IMR-90 (cell line): Measurements from ENCODE around the gene PRPF40A. TPM values are rescaled to one million over a fixed set of nuclear protein-coding genes. Genes with fewer than 3 reads are reported as not detected.

Experiments
- ATAC-seq: fragments of 200-7000 bp; cut with Tn5 transposase; 2 replicates; pipeline ENCODE4 v1.9.1; 2020; ENCODE audit warnings: low read depth, mild to moderate bottlenecking, moderate library complexity
- BruUV-seq: library from RNA; stranded (reverse); fragments of 400-500 nt; replicated peaks from 2 replicates; lab custom pipeline; 2021; lab: Mats Ljungman, UMichigan
- CTCF ChIA-PET: fragments of 300-600 bp; formaldehyde crosslinking; extraction: SDS; loops from one replicate; lab custom pipeline; 2021; ENCODE audit warnings: antibody characterized with exemption; lab: Yijun Ruan, JAX
- POLR2A ChIA-PET: fragments of 300-600 bp; sonication (Branson Sonifier 250); formaldehyde crosslinking; loops from one replicate; lab custom pipeline; 2022; ENCODE audit warnings: antibody characterized with exemption; ENCODE audit not compliant: unreplicated experiment; lab: Charles Lee
- DNase-seq: peaks from one replicate; pipeline ENCODE4 v3.0.0; 2013
- H2AFZ ChIP-seq: replicated peaks from 2 replicates; pipeline ENCODE3; 2013; ENCODE audit warnings: low read length, mild to moderate bottlenecking; ENCODE audit not compliant: poor library complexity
- H2AK5ac ChIP-seq: 2 replicates; pipeline ENCODE4 v1.6.1; 2013; ENCODE audit warnings: low read depth, low read length, inconsistent platforms
- H2AK9ac ChIP-seq: replicated peaks from 2 replicates; pipeline ENCODE3; 2013; ENCODE audit warnings: mild to moderate bottlenecking, low read depth, low read length, moderate library complexity; ENCODE audit not compliant: poor library complexity
- H2BK120ac ChIP-seq: 2 replicates; pipeline ENCODE4 v1.6.1; 2013; ENCODE audit warnings: low read depth, low read length, inconsistent platforms
- H2BK15ac ChIP-seq: 3 replicates; pipeline ENCODE4 v1.6.1; 2013; ENCODE audit warnings: low read depth, low read length, inconsistent platforms
- H2BK20ac ChIP-seq: 2 replicates; pipeline ENCODE4 v1.6.1; 2013; ENCODE audit warnings: low read depth, mild to moderate bottlenecking, inconsistent platforms, low read length, moderate library complexity
- H2BK5ac ChIP-seq: 2 replicates; pipeline ENCODE4 v1.6.1; 2013; ENCODE audit warnings: mild to moderate bottlenecking, low read depth, low read length, inconsistent platforms; ENCODE audit not compliant: poor library complexity, severe bottlenecking
- H3K14ac ChIP-seq: replicated peaks from 2 replicates; pipeline ENCODE4 v1.6.1; 2013; ENCODE audit warnings: low read depth, low read length, inconsistent platforms
- H3K18ac ChIP-seq: 2 replicates; pipeline ENCODE4 v1.6.1; 2013; ENCODE audit warnings: low read depth, low read length, control low read depth
- H3K23ac ChIP-seq: 2 replicates; pipeline ENCODE4 v1.6.1; 2013; ENCODE audit warnings: low read depth, low read length, inconsistent platforms
- H3K27ac ChIP-seq: 2 replicates; pipeline ENCODE4 v1.5.1; 2013; ENCODE audit warnings: mild to moderate bottlenecking, control low read depth, low read length; ENCODE audit not compliant: insufficient read depth
- H3K27me3 ChIP-seq: 2 replicates; pipeline ENCODE4 v1.6.1; 2013; ENCODE audit warnings: low read length; ENCODE audit not compliant: control insufficient read depth, insufficient read depth
- H3K36me3 ChIP-seq: 2 replicates; pipeline ENCODE4 v1.6.1; 2013; ENCODE audit warnings: low read length, mixed read lengths; ENCODE audit not compliant: control insufficient read depth, insufficient read depth
- H3K4ac ChIP-seq: 2 replicates; pipeline ENCODE4 v1.6.1; 2013; ENCODE audit warnings: low read depth, low read length, inconsistent platforms
- H3K4me1 ChIP-seq: 2 replicates; pipeline ENCODE4 v1.6.1; 2013; ENCODE audit warnings: low read length, mixed read lengths; ENCODE audit not compliant: control insufficient read depth, insufficient read depth
- H3K4me2 ChIP-seq: 2 replicates; pipeline ENCODE4 v1.6.1; 2013; ENCODE audit warnings: low read depth, mild to moderate bottlenecking, control low read depth, low read length, moderate library complexity
- H3K4me3 ChIP-seq: 2 replicates; pipeline ENCODE4 v1.5.1; 2013; ENCODE audit warnings: low read depth, mild to moderate bottlenecking, control low read depth, low read length, moderate library complexity; ENCODE audit not compliant: insufficient read depth
- H3K56ac ChIP-seq: 2 replicates; pipeline ENCODE4 v1.6.1; 2013; ENCODE audit warnings: low read length, inconsistent platforms; ENCODE audit not compliant: insufficient read depth; ENCODE audit errors: extremely low read depth
- H3K79me1 ChIP-seq, 2 experiments: 2 replicates each; pipeline ENCODE4 v1.6.1; 2013; ENCODE audit warnings: low read length in 2 of 2, inconsistent platforms in 1 of 2, low read depth in 1 of 2
- H3K9ac ChIP-seq: 2 replicates; pipeline ENCODE4 v1.6.1; 2013; ENCODE audit warnings: low read depth, low read length, control low read depth
- H3K9me1 ChIP-seq: 2 replicates; pipeline ENCODE4 v1.6.1; 2013; ENCODE audit warnings: low read length, inconsistent platforms; ENCODE audit not compliant: insufficient read depth
- H3K9me3 ChIP-seq: 2 replicates; pipeline ENCODE4 v1.6.1; 2013; ENCODE audit warnings: low read length; ENCODE audit not compliant: control insufficient read depth, insufficient read depth
- H4K20me1 ChIP-seq: 2 replicates; pipeline ENCODE4 v1.6.1; 2013; ENCODE audit warnings: low read length, inconsistent platforms; ENCODE audit not compliant: insufficient read depth
- H4K5ac ChIP-seq: 2 replicates; pipeline ENCODE4 v1.6.1; 2013; ENCODE audit warnings: mild to moderate bottlenecking, low read depth, low read length, control low read depth
- H4K8ac ChIP-seq, 2 experiments: 2 replicates each; pipeline ENCODE4 v1.6.1; 2013; ENCODE audit warnings: low read depth in 2 of 2, low read length in 2 of 2, control low read depth in 1 of 2, inconsistent platforms in 1 of 2
- H4K91ac ChIP-seq: 2 replicates; pipeline ENCODE4 v1.6.1; 2013; ENCODE audit warnings: low read depth, low read length, inconsistent platforms; ENCODE audit not compliant: insufficient read depth
- BHLHE40 ChIP-seq: fragments of 150-350 bp; IDR thresholded peaks from 2 replicates; pipeline ENCODE4 v1.6.1; 2016; ENCODE audit warnings: mild to moderate bottlenecking, low read depth, low read length
- CEBPB ChIP-seq: IDR thresholded peaks from 2 replicates; pipeline ENCODE4 v1.6.1; 2012; ENCODE audit warnings: low read depth, low read length, improper control_type of control experiment
- FOS ChIP-seq: fragments of 150-350 bp; IDR thresholded peaks from 2 replicates; pipeline ENCODE4 v1.6.1; 2016; ENCODE audit warnings: low read depth, low read length
- MAFK ChIP-seq: IDR thresholded peaks from 2 replicates; pipeline ENCODE4 v1.6.1; 2012; ENCODE audit warnings: low read depth, low read length, improper control_type of control experiment
- MAZ ChIP-seq: IDR thresholded peaks from 2 replicates; pipeline ENCODE4 v1.6.1; 2012; ENCODE audit warnings: low read depth, mild to moderate bottlenecking, low read length, improper control_type of control experiment, moderate library complexity, borderline replicate concordance
- POLR2A ChIP-seq: IDR thresholded peaks from 2 replicates; pipeline ENCODE4 v1.6.1; 2012; ENCODE audit warnings: mild to moderate bottlenecking, low read depth, low read length
- RAD21 ChIP-seq: IDR thresholded peaks from 2 replicates; pipeline ENCODE4 v1.6.1; 2012; ENCODE audit warnings: low read length, improper control_type of control experiment
- RCOR1 ChIP-seq: IDR thresholded peaks from 2 replicates; pipeline ENCODE4 v1.6.1; 2012; ENCODE audit warnings: mild to moderate bottlenecking, low read length, improper control_type of control experiment; ENCODE audit not compliant: insufficient replicate concordance
- RFX5 ChIP-seq: IDR thresholded peaks from 2 replicates; pipeline ENCODE4 v1.8.0; 2012; ENCODE audit warnings: low read depth, mild to moderate bottlenecking, low read length, moderate library complexity
- SMC3 ChIP-seq: fragments of 150-350 bp; IDR thresholded peaks from 2 replicates; pipeline ENCODE4 v1.6.1; 2016; ENCODE audit warnings: low read depth, mild to moderate bottlenecking, antibody characterized with exemption, low read length, moderate library complexity
- WGBS, 2 experiments: methylation state at CpG; one replicate each; pipeline versions ENCODE4 v1.1.5 to v1.1.7; 2013; ENCODE audit warnings: missing lambda C conversion rate in 2 of 2; ENCODE audit not compliant: insufficient read length in 1 of 2; ENCODE audit errors: extremely low coverage in 2 of 2; 5-methylcytosine and 5-hydroxymethylcytosine counted together
- dilution Hi-C: fragments of 300-500 bp; cut with HindIII; formaldehyde crosslinking; loops from one replicate; pipeline ENCODE4 v1.14.3; 2018; ENCODE audit warnings: low sequenced_read_pairs; ENCODE audit not compliant: unreplicated experiment
- in situ Hi-C: fragments of 300-500 bp; cut with MboI; formaldehyde crosslinking; loops from 3 replicates; pipeline ENCODE4 v1.14.3; 2019; ENCODE audit warnings: low sequenced_read_pairs, inconsistent platforms, mixed read lengths
- intact Hi-C: fragments of 100-400 bp; cut with micrococcal nuclease; formaldehyde crosslinking; loops from 2 replicates; pipeline ENCODE4 v1.10.0; 2022
- polyA plus RNA-seq, 3 experiments: library from polyadenylated mRNA; depleted of rRNA; stranded (reverse); fragments of >200 nt; gene quantifications; 2 replicates each; pipeline ENCODE4 v1.2.3, GENCODE V29; 2012; ENCODE audit warnings: low replicate concordance in 1 of 3
- total RNA-seq: library from RNA; depleted of rRNA; stranded (reverse); fragments of >200 nt; gene quantifications from 2 replicates; pipeline ENCODE4 v1.2.3, GENCODE V29; 2012
- TF ChIP-seq, protein P1 (sequence below): conservative IDR thresholded peaks from 2 replicates; pipeline ENCODE4 v1.5.1; 2012; ENCODE audit warnings: mild to moderate bottlenecking, low read depth, low read length, improper control_type of control experiment
- TF ChIP-seq, protein P2 (sequence below): fragments of 150-350 bp; IDR thresholded peaks from 2 replicates; pipeline ENCODE4 v1.6.1; 2016; ENCODE audit warnings: low read depth, mild to moderate bottlenecking, low read length, moderate library complexity, borderline replicate concordance
- TF ChIP-seq, protein P3 (sequence below): fragments of 150-350 bp; IDR thresholded peaks from 2 replicates; pipeline ENCODE4 v1.6.1; 2017; ENCODE audit warnings: mild to moderate bottlenecking, antibody characterized with exemption, low read length, low read depth

The PRPF40A gene
- total and polyA plus RNA-seq, 2 of the 4 experiments (the other 2 are of a cell fraction) = 49.1 to 150 TPM

DNA sequence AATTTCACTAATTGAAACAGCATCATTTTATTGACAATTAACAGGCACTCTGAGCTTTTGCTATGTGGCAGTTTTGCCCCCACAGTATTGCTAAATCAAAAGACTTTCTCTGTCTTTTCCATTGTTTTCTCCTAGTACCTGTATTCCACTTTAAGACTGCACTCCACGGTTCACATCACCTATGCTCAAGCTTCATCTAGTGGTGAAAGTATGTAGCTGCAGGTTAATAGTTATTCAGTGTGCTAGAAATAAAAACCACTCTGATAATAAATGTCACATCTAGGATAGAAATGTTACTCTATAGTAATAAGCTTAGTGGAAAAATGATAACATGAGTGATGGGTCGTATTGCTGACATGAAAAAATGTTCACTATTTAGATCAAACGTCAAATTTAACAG lies 25.7 kb upstream of the PRPF40A start:
- Histone ChIP-seq H3K14ac (no peak overlapping the region), H3K4me1 (no peaks in the 10 kb centered on the region), H3K36me3 (peaks cover 5% of the 10 kb centered on the region; the same call in 1 of the 2 replicates), H2BK5ac (no peak overlapping the region), H4K5ac (no peak overlapping the region), H4K91ac (no peak overlapping the region), H3K79me1 (peaks cover 2 to 6% of the 10 kb centered on the region in 2 experiments; a peak in 2 of 4 replicates), H3K56ac (no peak overlapping the region), H2BK15ac (no peak overlapping the region), H3K4me3 (no peak overlapping the region), H2BK20ac (no peak overlapping the region), H4K20me1 (no peaks in the 10 kb centered on the region), H2AK9ac (no peak overlapping the region), H3K23ac (no peak overlapping the region), H3K18ac (no peak overlapping the region), H2BK120ac (no peak overlapping the region), H3K27ac (no peak overlapping the region), H3K27me3 (no peaks in the 10 kb centered on the region), H3K9me1 (no peaks in the 10 kb centered on the region), H2AFZ (no peak overlapping the region), H3K4me2 (no peak overlapping the region), H3K9me3 (no peaks in the 10 kb centered on the region), H3K4ac (no peak overlapping the region), H4K8ac (no peak overlapping the region), H3K9ac (no peak overlapping the region), H2AK5ac (no peak overlapping the region)
- ChIA-PET POLR2A (interaction anchor here (0.6 kb wide), 1 partner anchor 11 kb away, joined by 5 read pairs; no protein-coding TSS in a partner anchor), CTCF (interaction anchor here (1.5 to 2.0 kb wide), 4 partner anchors 9 to 16 kb away, joined by 3 to 6 read pairs (median 6); no protein-coding TSS in a partner anchor)
- no peak for ATAC-seq
- dilution Hi-C loops (no loop called here), in situ Hi-C loops (loop anchor here (25.0 kb wide), 1 partner anchor 769 kb away; no protein-coding TSS in a partner anchor), intact Hi-C loops (loop anchor here (5.0 kb wide), 1 partner anchor 544 kb away; no protein-coding TSS in a partner anchor)
- no peak for DNase-seq
- no CpG with 5 or more reads among the region's 3 CpGs for WGBS, 2 experiments
- no peak for TF ChIP-seq MAFK
- TF ChIP-seq CEBPB = no peak
- no peak for TF ChIP-seq POLR2A
- peak; percentile 18; the same call in 1 of the 2 replicates for TF ChIP-seq RAD21
- no peak for TF ChIP-seq FOS
- TF ChIP-seq RFX5 = no peak
- no peak for TF ChIP-seq MAZ
- TF ChIP-seq, protein P1, sequence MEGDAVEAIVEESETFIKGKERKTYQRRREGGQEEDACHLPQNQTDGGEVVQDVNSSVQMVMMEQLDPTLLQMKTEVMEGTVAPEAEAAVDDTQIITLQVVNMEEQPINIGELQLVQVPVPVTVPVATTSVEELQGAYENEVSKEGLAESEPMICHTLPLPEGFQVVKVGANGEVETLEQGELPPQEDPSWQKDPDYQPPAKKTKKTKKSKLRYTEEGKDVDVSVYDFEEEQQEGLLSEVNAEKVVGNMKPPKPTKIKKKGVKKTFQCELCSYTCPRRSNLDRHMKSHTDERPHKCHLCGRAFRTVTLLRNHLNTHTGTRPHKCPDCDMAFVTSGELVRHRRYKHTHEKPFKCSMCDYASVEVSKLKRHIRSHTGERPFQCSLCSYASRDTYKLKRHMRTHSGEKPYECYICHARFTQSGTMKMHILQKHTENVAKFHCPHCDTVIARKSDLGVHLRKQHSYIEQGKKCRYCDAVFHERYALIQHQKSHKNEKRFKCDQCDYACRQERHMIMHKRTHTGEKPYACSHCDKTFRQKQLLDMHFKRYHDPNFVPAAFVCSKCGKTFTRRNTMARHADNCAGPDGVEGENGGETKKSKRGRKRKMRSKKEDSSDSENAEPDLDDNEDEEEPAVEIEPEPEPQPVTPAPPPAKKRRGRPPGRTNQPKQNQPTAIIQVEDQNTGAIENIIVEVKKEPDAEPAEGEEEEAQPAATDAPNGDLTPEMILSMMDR = peak; percentile 35; the same call in 1 of the 2 replicates
- TF ChIP-seq, protein P2, sequence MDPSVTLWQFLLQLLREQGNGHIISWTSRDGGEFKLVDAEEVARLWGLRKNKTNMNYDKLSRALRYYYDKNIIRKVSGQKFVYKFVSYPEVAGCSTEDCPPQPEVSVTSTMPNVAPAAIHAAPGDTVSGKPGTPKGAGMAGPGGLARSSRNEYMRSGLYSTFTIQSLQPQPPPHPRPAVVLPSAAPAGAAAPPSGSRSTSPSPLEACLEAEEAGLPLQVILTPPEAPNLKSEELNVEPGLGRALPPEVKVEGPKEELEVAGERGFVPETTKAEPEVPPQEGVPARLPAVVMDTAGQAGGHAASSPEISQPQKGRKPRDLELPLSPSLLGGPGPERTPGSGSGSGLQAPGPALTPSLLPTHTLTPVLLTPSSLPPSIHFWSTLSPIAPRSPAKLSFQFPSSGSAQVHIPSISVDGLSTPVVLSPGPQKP = no peak
- TF ChIP-seq, protein P3, sequence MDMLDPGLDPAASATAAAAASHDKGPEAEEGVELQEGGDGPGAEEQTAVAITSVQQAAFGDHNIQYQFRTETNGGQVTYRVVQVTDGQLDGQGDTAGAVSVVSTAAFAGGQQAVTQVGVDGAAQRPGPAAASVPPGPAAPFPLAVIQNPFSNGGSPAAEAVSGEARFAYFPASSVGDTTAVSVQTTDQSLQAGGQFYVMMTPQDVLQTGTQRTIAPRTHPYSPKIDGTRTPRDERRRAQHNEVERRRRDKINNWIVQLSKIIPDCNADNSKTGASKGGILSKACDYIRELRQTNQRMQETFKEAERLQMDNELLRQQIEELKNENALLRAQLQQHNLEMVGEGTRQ = no peak
- TF ChIP-seq BHLHE40 = no peak
- TF ChIP-seq RCOR1 = no peak
- no peak for TF ChIP-seq SMC3
- no TSS peak for BruUV-seq
